ENCODE data around the gene ZCCHC2. TPM values are rescaled to one million over a fixed set of nuclear protein-coding genes. Genes with fewer than 3 reads are reported as not detected.

The ZCCHC2 gene
- polyA plus RNA-seq, 4 donors: 5.1 to 17.6 (median 8.3) TPM

Other genes starting within 250 kb of the ZCCHC2 start
- gene TNFRSF11A, start 197.7 kb upstream of the ZCCHC2 start, polyA plus RNA-seq: 10 to 100 TPM; 15.0 to 25.4 (median 20.0) TPM
- 10 to 100 TPM in 1 of 4 donors, 1 to 10 TPM in 3; 3.2 to 13.1 (median 5.4) TPM for gene PHLPP1, start 192.5 kb downstream of the ZCCHC2 start, polyA plus RNA-seq